Epithelial cell of proximal tubule (primary cell): Measurements from ENCODE around the gene GOT2. TPM values are rescaled to one million over a fixed set of nuclear protein-coding genes. Genes with fewer than 3 reads are reported as not detected.

Experiments used
- DNase-seq: peaks from one replicate; pipeline ENCODE4 v3.0.0-alpha.2; 2011; ENCODE audit warnings: low read depth
- H3K4me3 ChIP-seq: 2 replicates; pipeline ENCODE4 v1.5.1; 2011; ENCODE audit warnings: low read depth, mild to moderate bottlenecking, low read length
- CTCF ChIP-seq: conservative IDR thresholded peaks from 2 replicates; pipeline ENCODE4 v1.5.1; 2012; ENCODE audit warnings: low read depth, mild to moderate bottlenecking, low read length
- total RNA-seq: library from RNA; depleted of rRNA; stranded (reverse); fragments of >200 nt; gene quantifications from 2 replicates; pipeline ENCODE4 v1.2.3, GENCODE V29; 2015

The GOT2 gene
- total RNA-seq, 1 donor from 2014 or later = 173 TPM

GRCh38 chr16:58685084-58685449, 49.0 kb downstream of the GOT2 start:
- peak overlapping the region; percentile 99 for H3K4me3 ChIP-seq
- TF ChIP-seq CTCF = no peak
- no peak for DNase-seq

GRCh38 chr16:58684354-58685083, 49.6 kb downstream of the GOT2 start, which contains the start of gene SLC38A7:
TSS of gene SLC38A7 (minus strand) at chr16:58684770. CDS start at chr16:58680126, 4,644 bp downstream.
- no peak for TF ChIP-seq CTCF
- no peak for DNase-seq
- peak within 1 kb of the TSS; percentile 99 for H3K4me3 ChIP-seq

GRCh38 chr16:58684001-58684353, 50.1 kb downstream of the GOT2 start:
- TF ChIP-seq CTCF = no peak
- peak overlapping the region; percentile 99 for H3K4me3 ChIP-seq
- no peak for DNase-seq

- DNase-seq = no peak
- no peak for TF ChIP-seq CTCF
- H3K4me3 ChIP-seq = no peak overlapping the region
Measured at GRCh38 chr16:58679763-58680162, 54.4 kb downstream of the GOT2 start.

GRCh38 chr16:58678716-58679115, 55.4 kb downstream of the GOT2 start:
- TF ChIP-seq CTCF = peak; percentile 77
- no peak overlapping the region for H3K4me3 ChIP-seq
- no peak for DNase-seq

GRCh38 chr16:58678269-58678668, 55.8 kb downstream of the GOT2 start:
- TF ChIP-seq CTCF = no peak
- DNase-seq = no peak
- H3K4me3 ChIP-seq = no peak overlapping the region

- DNase-seq = no peak
- H3K4me3 ChIP-seq = no peak overlapping the region
- no peak for TF ChIP-seq CTCF
Measured at GRCh38 chr16:58670946-58671583, 63.1 kb downstream of the GOT2 start.
